Measurements from ENCODE around the gene RBM19. TPM values are rescaled to one million over a fixed set of nuclear protein-coding genes. Genes with fewer than 3 reads are reported as not detected.

RBM19 gene
- total and polyA plus RNA-seq, 12 donors: 13.3 to 26.6 (median 16.2) TPM

DNA sequence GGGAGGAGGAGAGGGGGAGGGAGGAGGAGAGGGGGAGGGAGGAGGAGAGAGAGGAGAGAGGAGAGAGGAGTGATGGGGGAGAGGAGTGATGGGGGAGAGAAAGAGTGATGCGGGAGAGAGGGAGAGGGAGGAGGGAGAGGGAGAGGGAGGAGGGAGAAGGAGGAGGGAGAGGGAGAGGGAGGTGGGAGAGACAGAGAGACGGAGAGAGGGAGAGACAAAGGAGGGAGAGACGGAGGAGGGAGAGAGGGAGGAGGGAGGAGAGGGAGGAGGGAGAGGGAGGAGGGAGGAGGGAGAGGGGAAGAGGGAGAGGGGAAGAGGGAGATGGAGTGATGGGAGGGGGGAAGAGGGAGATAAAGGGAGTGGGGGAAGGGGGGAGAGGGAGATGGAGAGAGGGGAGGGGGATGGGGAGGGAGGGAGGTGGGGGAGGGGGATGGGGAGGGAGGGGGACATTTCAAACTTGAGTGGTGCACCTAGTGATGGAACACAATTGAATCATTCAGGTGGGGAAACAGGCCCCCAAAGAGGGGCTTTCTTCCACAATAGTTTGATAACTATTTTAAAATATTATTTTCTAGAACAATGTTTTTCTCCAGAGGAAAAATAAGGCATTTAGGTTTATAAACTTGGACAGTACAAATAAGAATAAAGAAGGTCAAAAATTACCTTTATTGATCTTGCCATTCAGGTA lies 46.8 kb upstream of the RBM19 start:
- WGBS, 2 donors: 40 to 62% methylated on average over 1 to 2 of the region's 3 CpGs
- DNase-seq (no peak), ATAC-seq (no peak)
- Histone ChIP-seq H3K9me3 (no peaks in the 10 kb centered on the region), H3K4me1 (no peaks in the 10 kb centered on the region), H3K36me3 (no peaks in the 10 kb centered on the region), H3K27me3 (peaks cover 0 to 57% (median 15%) of the 10 kb centered on the region in 7 donors), H3K27ac (no peak overlapping the region), H3K4me3 (no peak overlapping the region)
- intact Hi-C loops (cut with DNase I): no loop called here
- TF ChIP-seq, protein P1, sequence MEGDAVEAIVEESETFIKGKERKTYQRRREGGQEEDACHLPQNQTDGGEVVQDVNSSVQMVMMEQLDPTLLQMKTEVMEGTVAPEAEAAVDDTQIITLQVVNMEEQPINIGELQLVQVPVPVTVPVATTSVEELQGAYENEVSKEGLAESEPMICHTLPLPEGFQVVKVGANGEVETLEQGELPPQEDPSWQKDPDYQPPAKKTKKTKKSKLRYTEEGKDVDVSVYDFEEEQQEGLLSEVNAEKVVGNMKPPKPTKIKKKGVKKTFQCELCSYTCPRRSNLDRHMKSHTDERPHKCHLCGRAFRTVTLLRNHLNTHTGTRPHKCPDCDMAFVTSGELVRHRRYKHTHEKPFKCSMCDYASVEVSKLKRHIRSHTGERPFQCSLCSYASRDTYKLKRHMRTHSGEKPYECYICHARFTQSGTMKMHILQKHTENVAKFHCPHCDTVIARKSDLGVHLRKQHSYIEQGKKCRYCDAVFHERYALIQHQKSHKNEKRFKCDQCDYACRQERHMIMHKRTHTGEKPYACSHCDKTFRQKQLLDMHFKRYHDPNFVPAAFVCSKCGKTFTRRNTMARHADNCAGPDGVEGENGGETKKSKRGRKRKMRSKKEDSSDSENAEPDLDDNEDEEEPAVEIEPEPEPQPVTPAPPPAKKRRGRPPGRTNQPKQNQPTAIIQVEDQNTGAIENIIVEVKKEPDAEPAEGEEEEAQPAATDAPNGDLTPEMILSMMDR (IDR thresholded peaks at IDR 0.05): no peak

DNA sequence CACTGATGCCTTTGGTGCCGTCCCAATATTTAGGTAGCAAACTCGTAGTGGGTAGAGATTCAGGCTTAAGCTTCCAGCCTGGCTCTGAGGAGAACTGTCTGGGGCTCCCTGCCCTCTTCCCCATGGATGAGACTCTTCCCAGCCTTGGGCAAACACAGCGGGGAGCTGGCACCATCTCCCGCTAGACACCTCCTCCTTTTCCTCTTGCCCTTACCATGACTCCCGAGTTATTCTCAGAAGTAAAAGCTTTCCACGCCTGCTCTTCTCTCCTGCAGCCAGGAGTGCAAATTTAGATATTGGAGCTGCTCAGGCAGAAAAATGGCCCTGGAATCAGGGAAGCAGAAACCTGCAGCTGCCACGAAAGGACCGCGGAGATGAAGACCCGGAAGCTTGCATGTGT lies 45.6 kb upstream of the RBM19 start:
- 66 to 70% methylated on average over 10 of the region's 10 CpGs for WGBS, 2 donors
- Histone ChIP-seq H3K9me3 (no peaks in the 10 kb centered on the region), H3K4me1 (no peaks in the 10 kb centered on the region), H3K36me3 (no peaks in the 10 kb centered on the region), H3K27me3 (peaks cover 0 to 54% (median 18%) of the 10 kb centered on the region in 7 donors), H3K27ac (no peak overlapping the region), H3K4me3 (no peak overlapping the region)
- intact Hi-C loops (cut with DNase I): no loop called here
- DNase-seq (no peak), ATAC-seq (no peak)
- TF ChIP-seq, protein P1 (IDR thresholded peaks at IDR 0.05): no peak

DNA sequence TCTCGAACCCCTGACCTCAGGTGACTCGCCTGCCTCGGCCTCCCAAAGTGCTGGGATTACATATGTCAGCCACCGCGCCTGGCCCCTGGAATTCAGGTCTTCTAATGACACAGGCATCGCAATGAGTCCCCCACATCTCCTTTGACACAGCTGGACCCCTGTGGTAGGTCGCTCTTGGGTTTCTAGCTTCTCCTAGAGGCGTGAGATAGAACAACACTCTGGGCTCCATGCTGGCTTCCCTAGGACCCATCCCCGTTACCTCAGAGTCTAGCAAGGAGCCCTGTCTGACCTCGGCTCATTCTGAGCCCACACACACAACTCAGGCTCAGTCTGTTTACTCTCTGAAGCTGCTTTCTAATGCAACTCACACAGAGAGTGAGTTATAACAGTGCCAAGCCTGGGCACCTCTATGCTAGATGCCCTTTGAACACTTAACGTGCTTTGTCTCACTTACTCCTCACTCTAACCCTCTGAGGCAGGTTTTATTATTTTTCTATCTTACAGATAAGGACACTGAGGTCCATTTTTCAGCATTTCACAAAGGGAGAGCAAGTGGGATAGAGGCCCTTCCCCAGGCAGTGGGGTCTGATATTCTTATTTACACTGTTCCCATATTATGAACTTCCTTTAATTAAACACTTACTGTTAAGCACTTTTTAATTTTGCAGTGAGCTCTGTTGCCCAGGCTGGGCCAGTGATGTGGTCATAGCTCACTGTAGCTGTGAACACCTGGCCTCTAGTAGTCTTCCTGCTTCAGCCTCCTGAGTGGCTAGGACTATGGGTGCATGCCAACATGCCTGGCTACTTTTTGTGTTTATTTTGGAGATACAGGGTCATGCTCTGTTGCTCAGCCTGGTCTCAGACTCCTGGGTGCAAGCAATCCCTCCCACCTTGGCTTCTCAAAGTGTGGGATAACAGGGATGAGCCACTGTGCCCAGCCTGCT lies 40.6 kb upstream of the RBM19 start:
- 73 to 77% methylated on average over 11 of the region's 11 CpGs for WGBS, 2 donors

DNA sequence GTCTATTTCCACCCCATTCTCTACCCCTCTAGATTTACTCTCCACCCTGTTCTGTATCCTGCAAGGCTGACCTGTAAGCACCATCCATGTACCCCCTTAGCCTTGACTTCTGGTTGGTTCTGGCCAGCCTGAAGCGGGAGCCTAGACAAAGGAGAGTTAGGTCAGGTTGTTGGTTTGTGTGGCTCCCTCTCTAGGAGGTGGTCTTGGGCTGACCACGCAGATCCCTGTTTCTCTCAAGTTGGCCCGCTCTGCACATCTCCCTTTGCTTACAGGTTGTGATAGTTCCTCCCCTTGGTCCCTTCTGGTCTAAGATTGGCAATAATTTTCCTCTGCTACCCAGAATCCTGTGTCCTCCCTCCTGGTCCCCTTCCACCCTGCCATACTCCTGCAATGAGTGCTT lies 38.3 kb upstream of the RBM19 start:
- Histone ChIP-seq H3K4me1 (no peaks in the 10 kb centered on the region), H3K4me3 (no peak overlapping the region), H3K9me3 (no peaks in the 10 kb centered on the region), H3K27ac (no peak overlapping the region), H3K36me3 (no peaks in the 10 kb centered on the region), H3K27me3 (peaks cover 0 to 53% (median 25%) of the 10 kb centered on the region in 7 donors)
- WGBS, 2 donors: 83 to 89% methylated on average over 3 of the region's 3 CpGs
- no peak for ATAC-seq
- intact Hi-C loops (cut with DNase I): no loop called here
- TF ChIP-seq, protein P1 (IDR thresholded peaks at IDR 0.05): no peak
- no peak for DNase-seq

More for the DNA sequence above, 40.6 kb upstream of the RBM19 start:
- Histone ChIP-seq H3K27me3 (peaks cover 0 to 52% (median 28%) of the 10 kb centered on the region in 7 donors), H3K36me3 (no peaks in the 10 kb centered on the region), H3K27ac (no peak overlapping the region), H3K4me3 (no peak overlapping the region), H3K9me3 (no peaks in the 10 kb centered on the region), H3K4me1 (no peaks in the 10 kb centered on the region)
- intact Hi-C loops (cut with DNase I): no loop called here
- no peak for ATAC-seq
- no peak for DNase-seq
- TF ChIP-seq, protein P1 (IDR thresholded peaks at IDR 0.05): no peak

All from heart right ventricle (tissue), 16 donors.